RWPE1 (cell line): ENCODE results near the gene KCNK4.

Experiments used
- CTCF ChIA-PET: fragments of 350-600 bp; sonication (Branson Sonifier 250); formaldehyde crosslinking; extraction: SDS; loops from one replicate; lab custom pipeline; 2021; lab: Yijun Ruan, JAX
- POLR2A ChIA-PET: fragments of 400-600 bp; formaldehyde crosslinking; extraction: SDS; loops from one replicate; lab custom pipeline; 2020; ENCODE audit warnings: antibody characterized with exemption; ENCODE audit not compliant: low non-redundant PET; lab: Yijun Ruan, JAX
- DNase-seq: peaks from one replicate; pipeline ENCODE4 v3.0.0; 2012; ENCODE audit warnings: low spot score
- H3K27ac ChIP-seq: fragments of 450-650 bp; 2 replicates; pipeline ENCODE4 v1.5.1; 2017
- CTCF ChIP-seq: fragments of 450-650 bp; conservative IDR thresholded peaks from 2 replicates; pipeline ENCODE4 v1.5.1; 2017; ENCODE audit warnings: low read depth, mild to moderate bottlenecking

Gene KCNK4

GRCh38 chr11:64266339-64266738 lies 24.8 kb upstream of the KCNK4 start:
- peak; percentile 45 for DNase-seq
- ChIA-PET POLR2A (no interaction called here), CTCF (interaction anchor here (0.9 to 1.0 kb wide), 2 partner anchors 16 to 62 kb away, joined by 3 to 5 read pairs; no protein-coding TSS in a partner anchor)
- no peak for TF ChIP-seq CTCF
- H3K27ac ChIP-seq, result peak overlapping the region; percentile 99

GRCh38 chr11:64267207-64267945 lies 23.7 kb upstream of the KCNK4 start:
- ChIA-PET CTCF (interaction anchor here (1.0 to 3.6 kb wide), 5 partner anchors 9 to 63 kb away, joined by 3 to 18 read pairs (median 5); partner anchors contain the start of genes CATSPERZ and PLCB3), POLR2A (interaction anchor here (0.7 to 1.6 kb wide), 3 partner anchors 10 to 23 kb away, joined by 4 to 7 read pairs (median 6); no protein-coding TSS in a partner anchor)
- DNase-seq, result no peak

GRCh38 chr11:64268025-64268892 lies 22.8 kb upstream of the KCNK4 start:
- no peak for TF ChIP-seq CTCF
- DNase-seq, result no peak
- CTCF ChIA-PET, result interaction anchor here (0.6 to 3.6 kb wide), 8 partner anchors 9 to 1388 kb away, joined by 3 to 18 read pairs (median 4); partner anchors contain the start of genes CATSPERZ, PLCB3 and SLC3A2
- peak overlapping the region; percentile 99 for H3K27ac ChIP-seq
- POLR2A ChIA-PET, result interaction anchor here (0.6 to 1.6 kb wide), 7 partner anchors 9 to 43 kb away, joined by 3 to 7 read pairs (median 4); no protein-coding TSS in a partner anchor

More at GRCh38 chr11:64267207-64267945, 23.7 kb upstream of the KCNK4 start:
- TF ChIP-seq CTCF, result no peak
- peak overlapping the region; percentile 99 for H3K27ac ChIP-seq

DNA sequence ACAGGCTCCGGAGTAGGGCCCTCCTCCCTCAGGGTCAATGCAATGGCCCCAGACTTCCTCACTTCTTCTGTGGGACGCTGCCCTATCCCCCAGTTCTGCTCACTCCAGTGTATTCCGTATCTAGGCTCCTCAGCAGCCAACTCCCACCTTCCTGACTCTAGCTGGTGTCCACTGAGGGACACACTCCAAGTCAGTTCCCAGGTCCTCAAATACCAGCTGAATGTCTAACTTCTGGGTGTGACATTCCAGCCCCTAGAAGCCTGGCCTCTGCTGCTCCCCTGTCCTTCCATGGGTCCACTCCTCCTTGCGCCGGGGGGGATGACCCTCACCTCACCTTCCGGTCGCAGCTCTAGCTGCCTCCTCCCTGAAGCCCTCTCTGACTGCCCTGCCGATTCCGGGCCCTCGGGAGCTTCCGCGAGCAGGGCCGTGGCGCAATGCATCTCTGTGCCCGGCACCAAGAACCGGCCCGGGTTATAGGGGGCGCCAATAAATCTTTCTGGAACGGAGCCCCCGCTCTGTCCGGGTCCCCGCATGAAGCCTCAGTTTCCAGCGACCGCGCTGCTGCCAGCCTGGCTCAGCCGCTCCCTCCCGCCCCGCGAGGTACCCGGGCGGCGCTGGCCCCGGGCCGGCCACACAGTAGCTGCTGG lies 22.1 kb upstream of the KCNK4 start:
- TF ChIP-seq CTCF, result no peak
- POLR2A ChIA-PET, result interaction anchor here (0.6 to 1.6 kb wide), 5 partner anchors 16 to 43 kb away, joined by 3 to 7 read pairs (median 4); no protein-coding TSS in a partner anchor
- no peak for DNase-seq
- CTCF ChIA-PET, result interaction anchor here (0.6 to 3.6 kb wide), 5 partner anchors 10 to 257 kb away, joined by 3 to 18 read pairs (median 3); partner anchors contain the start of genes CATSPERZ and PLCB3
- H3K27ac ChIP-seq, result peak overlapping the region; percentile 99

DNA sequence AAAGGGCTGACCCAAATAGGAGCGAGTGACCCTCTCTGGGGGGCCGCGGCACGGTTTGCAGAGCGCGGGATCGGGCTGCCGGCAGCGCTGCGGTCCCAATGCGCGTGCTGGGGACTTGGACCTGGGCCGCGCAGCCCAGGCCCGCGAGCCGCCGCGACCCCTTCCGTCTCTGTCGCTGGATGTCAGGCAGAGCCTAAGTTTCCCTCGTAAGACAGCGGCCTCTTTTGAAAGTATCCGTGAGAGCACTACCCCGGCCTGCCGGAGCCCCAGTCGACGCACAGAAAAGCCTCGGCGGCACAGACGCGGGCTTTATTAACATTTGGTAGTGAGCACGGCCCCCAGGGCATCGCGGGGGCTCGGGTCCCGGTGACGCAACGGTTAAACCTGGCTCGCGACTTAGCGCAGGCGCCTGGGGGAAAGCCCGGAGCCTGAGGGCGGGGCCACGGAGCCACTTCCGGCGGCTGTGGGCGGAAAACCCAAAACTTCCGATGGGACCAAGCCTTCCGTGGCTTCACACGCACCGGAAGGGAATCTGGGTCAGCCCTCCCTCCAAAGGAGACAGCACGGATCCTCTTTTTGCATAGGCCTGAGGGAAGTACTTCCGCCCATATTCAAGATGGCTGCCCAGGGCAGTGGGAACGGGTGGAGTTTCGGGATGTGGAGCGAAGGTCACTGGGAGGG lies 21.4 kb upstream of the KCNK4 start:
- peak overlapping the region; percentile 99 for H3K27ac ChIP-seq
- ChIA-PET CTCF (interaction anchor here (0.6 to 3.6 kb wide), 4 partner anchors 12 to 35 kb away, joined by 4 to 18 read pairs (median 6); partner anchors contain the start of genes CATSPERZ and PLCB3), POLR2A (interaction anchor here (0.6 to 1.4 kb wide), 2 partner anchors 17 to 24 kb away, joined by 4 to 7 read pairs; no protein-coding TSS in a partner anchor)
- no peak for TF ChIP-seq CTCF
- DNase-seq, result peak; percentile 91
